Body of pancreas (tissue), 4 donors: Measurements from ENCODE around the gene CCDC81.

Source experiments
- POLR2A ChIP-seq, 3 donors: fragments of 450-650 bp; IDR thresholded peaks; one replicate each; pipeline ENCODE4 v1.6.1; 2016; ENCODE audit warnings: antibody characterized with exemption in 3 of 3, mild to moderate bottlenecking in 2 of 3
- TF ChIP-seq, protein P1 (sequence below), 7 experiments: fragments of 450-650 bp in 4 of 7; fragments of 200-600 bp in 3 of 7; sonication (generic) in 3 of 7; IDR thresholded peaks; one replicate each; pipeline ENCODE4 v1.5.1; 2016 to 2019; ENCODE audit warnings: antibody characterized with exemption in 7 of 7

GRCh38 chr11:86459002-86459385 lies 84.3 kb downstream of the CCDC81 start:
- no peak for TF ChIP-seq POLR2A (IDR thresholded peaks at IDR 0.05)
- TF ChIP-seq, protein P1, sequence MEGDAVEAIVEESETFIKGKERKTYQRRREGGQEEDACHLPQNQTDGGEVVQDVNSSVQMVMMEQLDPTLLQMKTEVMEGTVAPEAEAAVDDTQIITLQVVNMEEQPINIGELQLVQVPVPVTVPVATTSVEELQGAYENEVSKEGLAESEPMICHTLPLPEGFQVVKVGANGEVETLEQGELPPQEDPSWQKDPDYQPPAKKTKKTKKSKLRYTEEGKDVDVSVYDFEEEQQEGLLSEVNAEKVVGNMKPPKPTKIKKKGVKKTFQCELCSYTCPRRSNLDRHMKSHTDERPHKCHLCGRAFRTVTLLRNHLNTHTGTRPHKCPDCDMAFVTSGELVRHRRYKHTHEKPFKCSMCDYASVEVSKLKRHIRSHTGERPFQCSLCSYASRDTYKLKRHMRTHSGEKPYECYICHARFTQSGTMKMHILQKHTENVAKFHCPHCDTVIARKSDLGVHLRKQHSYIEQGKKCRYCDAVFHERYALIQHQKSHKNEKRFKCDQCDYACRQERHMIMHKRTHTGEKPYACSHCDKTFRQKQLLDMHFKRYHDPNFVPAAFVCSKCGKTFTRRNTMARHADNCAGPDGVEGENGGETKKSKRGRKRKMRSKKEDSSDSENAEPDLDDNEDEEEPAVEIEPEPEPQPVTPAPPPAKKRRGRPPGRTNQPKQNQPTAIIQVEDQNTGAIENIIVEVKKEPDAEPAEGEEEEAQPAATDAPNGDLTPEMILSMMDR (IDR thresholded peaks at IDR 0.05) = no peak
